ENCODE results near the gene SPOCK2. TPM values are rescaled to one million over a fixed set of nuclear protein-coding genes. Genes with fewer than 3 reads are reported as not detected.

The SPOCK2 gene
- total RNA-seq, 2 experiments from 2014 or later, result 158 to 165 TPM

- Mint-ChIP-seq H3K4me1 (peaks cover 72% of the 10 kb centered on the region), H3K27ac (peak overlapping the region; percentile 53), H3K4me3 (no peak overlapping the region), H3K9me3 (ENCODE audit: low read depth) (no peaks in the 10 kb centered on the region), H3K27me3 (no peaks in the 10 kb centered on the region), H3K36me3 (ENCODE audit: low read depth) (peaks cover 48% of the 10 kb centered on the region)
- ChIA-PET POLR2A (no interaction called here), CTCF (interaction anchor here (0.8 to 0.9 kb wide), 2 partner anchors 11 to 156 kb away, joined by 3 read pairs; no protein-coding TSS in a partner anchor)
- DNase-seq (no peak), ATAC-seq (peak; percentile 60)
- intact Hi-C loops (cut with DNase I, micrococcal nuclease), result loop anchor here (2.0 to 10.0 kb wide), 3 partner anchors 65 to 1263 kb away; no protein-coding TSS in a partner anchor
Observed at GRCh38 chr10:72097448-72098300, 9.3 kb upstream of the SPOCK2 start.

- H3K36me3 Mint-ChIP-seq (ENCODE audit: low read depth), result peaks cover 35% of the 10 kb centered on the region
- ATAC-seq, result peak; percentile 56
- H3K4me1 Mint-ChIP-seq, result peaks cover 70% of the 10 kb centered on the region
- ChIA-PET POLR2A (no interaction called here), CTCF (interaction anchor here (0.8 to 2.0 kb wide), 2 partner anchors 9 to 157 kb away, joined by 3 to 4 read pairs; no protein-coding TSS in a partner anchor)
- H3K9me3 Mint-ChIP-seq (ENCODE audit: low read depth), result no peaks in the 10 kb centered on the region
- intact Hi-C loops (cut with DNase I, micrococcal nuclease), result loop anchor here (2.0 to 10.0 kb wide), 3 partner anchors 66 to 1262 kb away; no protein-coding TSS in a partner anchor
- no peaks in the 10 kb centered on the region for H3K27me3 Mint-ChIP-seq
- DNase-seq, result peak; percentile 75
- H3K27ac Mint-ChIP-seq, result peak overlapping the region; percentile 85
- H3K4me3 Mint-ChIP-seq, result peak overlapping the region; percentile 24
Observed at GRCh38 chr10:72096115-72097000, 8.0 kb upstream of the SPOCK2 start.

GRCh38 chr10:72095195-72095594 lies 6.8 kb upstream of the SPOCK2 start:
- POLR2A ChIA-PET, result interaction anchor here (0.6 to 0.7 kb wide), 2 partner anchors 42 to 196 kb away, joined by 3 read pairs; no protein-coding TSS in a partner anchor
- H3K27me3 Mint-ChIP-seq, result no peaks in the 10 kb centered on the region
- no peaks in the 10 kb centered on the region for H3K9me3 Mint-ChIP-seq (ENCODE audit: low read depth)
- intact Hi-C loops (cut with DNase I, micrococcal nuclease), result loop anchor here (5.0 to 10.0 kb wide), 2 partner anchors 67 to 1260 kb away; no protein-coding TSS in a partner anchor
- H3K27ac Mint-ChIP-seq, result peak overlapping the region; percentile 81
- CTCF ChIA-PET, result interaction anchor here (0.5 to 2.0 kb wide), 4 partner anchors 10 to 248 kb away, joined by 3 to 4 read pairs (median 4); no protein-coding TSS in a partner anchor
- H3K36me3 Mint-ChIP-seq (ENCODE audit: low read depth), result peaks cover 28% of the 10 kb centered on the region
- ATAC-seq (peak; percentile 57), DNase-seq (peak; percentile 56)
- H3K4me3 Mint-ChIP-seq, result no peak overlapping the region
- H3K4me1 Mint-ChIP-seq, result peaks cover 68% of the 10 kb centered on the region

DNA sequence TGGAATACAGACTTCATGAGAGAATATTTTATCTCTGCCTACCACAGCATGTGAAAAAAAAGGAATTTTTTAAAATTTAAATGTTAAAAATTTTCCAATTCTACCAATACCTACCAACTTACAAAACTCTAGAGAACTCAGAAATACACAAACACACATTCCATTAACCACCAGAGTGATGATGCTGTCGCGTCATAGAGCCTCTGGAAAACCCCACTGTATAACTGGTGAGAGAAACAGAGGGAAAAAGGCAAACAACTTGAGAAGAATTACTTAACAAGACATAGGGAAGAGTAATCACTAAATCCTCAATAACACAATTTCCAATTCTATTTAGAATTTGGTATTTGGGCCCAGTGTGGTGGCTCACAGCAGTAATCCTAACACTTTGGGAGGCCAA lies 6.2 kb upstream of the SPOCK2 start:
- H3K4me1 Mint-ChIP-seq, result peaks cover 74% of the 10 kb centered on the region
- ChIA-PET POLR2A (interaction anchor here (0.7 kb wide), 2 partner anchors 197 to 237 kb away, joined by 3 read pairs; no protein-coding TSS in a partner anchor), CTCF (interaction anchor here (0.8 to 2.0 kb wide), 6 partner anchors 10 to 249 kb away, joined by 3 to 6 read pairs (median 4); no protein-coding TSS in a partner anchor)
- no peaks in the 10 kb centered on the region for H3K9me3 Mint-ChIP-seq (ENCODE audit: low read depth)
- intact Hi-C loops (cut with DNase I, micrococcal nuclease), result loop anchor here (1.0 to 10.0 kb wide), 2 partner anchors 14 to 1260 kb away; no protein-coding TSS in a partner anchor
- H3K4me3 Mint-ChIP-seq, result peak overlapping the region; percentile 27
- DNase-seq, result no peak
- no peaks in the 10 kb centered on the region for H3K27me3 Mint-ChIP-seq
- ATAC-seq, result no peak
- peak overlapping the region; percentile 86 for H3K27ac Mint-ChIP-seq
- H3K36me3 Mint-ChIP-seq (ENCODE audit: low read depth), result peaks cover 28% of the 10 kb centered on the region

DNA sequence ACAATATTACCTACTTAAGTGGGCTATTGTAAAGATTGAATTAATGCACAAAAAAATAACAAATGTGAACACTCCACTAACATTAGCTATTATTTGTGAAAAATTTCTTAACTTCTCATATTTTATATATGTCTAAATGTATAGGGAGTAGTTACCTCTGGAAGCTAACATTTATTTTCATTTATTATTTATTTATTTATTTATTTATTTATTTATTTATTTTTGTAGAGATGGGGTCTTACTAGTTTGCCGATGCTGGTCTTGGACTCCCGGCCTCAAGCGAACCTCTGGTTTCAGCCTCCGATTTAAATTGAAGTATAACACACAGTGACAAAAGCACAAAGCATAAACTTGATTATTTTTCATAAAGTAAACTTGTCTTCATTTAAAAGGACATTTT lies 5.1 kb upstream of the SPOCK2 start:
- Mint-ChIP-seq H3K36me3 (ENCODE audit: low read depth) (peaks cover 27% of the 10 kb centered on the region), H3K27me3 (no peaks in the 10 kb centered on the region), H3K27ac (no peak overlapping the region), H3K4me1 (peaks cover 74% of the 10 kb centered on the region), H3K4me3 (no peak overlapping the region), H3K9me3 (ENCODE audit: low read depth) (no peaks in the 10 kb centered on the region)
- CTCF ChIA-PET, result interaction anchor here (0.7 to 1.8 kb wide), 9 partner anchors 10 to 244 kb away, joined by 3 to 6 read pairs (median 3); no protein-coding TSS in a partner anchor
- POLR2A ChIA-PET, result no interaction called here
- no peak for ATAC-seq
- intact Hi-C loops (cut with DNase I, micrococcal nuclease), result loop anchor here in 1 of 2 experiments (10.0 kb wide), 1 partner anchor 1259 kb away; no protein-coding TSS in a partner anchor
- DNase-seq, result no peak

- ChIA-PET CTCF (interaction anchor here (1.0 to 1.8 kb wide), 5 partner anchors 11 to 244 kb away, joined by 3 to 6 read pairs (median 3); no protein-coding TSS in a partner anchor), POLR2A (interaction anchor here (1.0 kb wide), 1 partner anchor 16 kb away, joined by 4 read pairs; no protein-coding TSS in a partner anchor)
- intact Hi-C loops (cut with DNase I, micrococcal nuclease), result loop anchor here in 1 of 2 experiments (10.0 kb wide), 1 partner anchor 1258 kb away; no protein-coding TSS in a partner anchor
- peaks cover 70% of the 10 kb centered on the region for H3K4me1 Mint-ChIP-seq
- no peaks in the 10 kb centered on the region for H3K27me3 Mint-ChIP-seq
- no peak overlapping the region for H3K27ac Mint-ChIP-seq
- H3K4me3 Mint-ChIP-seq, result no peak overlapping the region
- ATAC-seq, result peak; percentile 10
- H3K36me3 Mint-ChIP-seq (ENCODE audit: low read depth), result peaks cover 27% of the 10 kb centered on the region
- H3K9me3 Mint-ChIP-seq (ENCODE audit: low read depth), result no peaks in the 10 kb centered on the region
- DNase-seq, result no peak
Observed at GRCh38 chr10:72092987-72093386, 4.6 kb upstream of the SPOCK2 start.

- H3K36me3 Mint-ChIP-seq (ENCODE audit: low read depth), result peaks cover 22% of the 10 kb centered on the region
- intact Hi-C loops (cut with DNase I, micrococcal nuclease), result loop anchor here in 1 of 2 experiments (10.0 kb wide), 1 partner anchor 1258 kb away; no protein-coding TSS in a partner anchor
- peak overlapping the region; percentile 13 for H3K27ac Mint-ChIP-seq
- H3K27me3 Mint-ChIP-seq, result no peaks in the 10 kb centered on the region
- ChIA-PET CTCF (interaction anchor here (1.1 to 1.8 kb wide), 3 partner anchors 21 to 245 kb away, joined by 3 to 6 read pairs (median 3); no protein-coding TSS in a partner anchor), POLR2A (interaction anchor here (1.0 kb wide), 1 partner anchor 16 kb away, joined by 4 read pairs; no protein-coding TSS in a partner anchor)
- ATAC-seq (no peak), DNase-seq (no peak)
- no peak overlapping the region for H3K4me3 Mint-ChIP-seq
- no peaks in the 10 kb centered on the region for H3K9me3 Mint-ChIP-seq (ENCODE audit: low read depth)
- H3K4me1 Mint-ChIP-seq, result peaks cover 64% of the 10 kb centered on the region
Observed at GRCh38 chr10:72092171-72092924, 4.0 kb upstream of the SPOCK2 start.

DNA sequence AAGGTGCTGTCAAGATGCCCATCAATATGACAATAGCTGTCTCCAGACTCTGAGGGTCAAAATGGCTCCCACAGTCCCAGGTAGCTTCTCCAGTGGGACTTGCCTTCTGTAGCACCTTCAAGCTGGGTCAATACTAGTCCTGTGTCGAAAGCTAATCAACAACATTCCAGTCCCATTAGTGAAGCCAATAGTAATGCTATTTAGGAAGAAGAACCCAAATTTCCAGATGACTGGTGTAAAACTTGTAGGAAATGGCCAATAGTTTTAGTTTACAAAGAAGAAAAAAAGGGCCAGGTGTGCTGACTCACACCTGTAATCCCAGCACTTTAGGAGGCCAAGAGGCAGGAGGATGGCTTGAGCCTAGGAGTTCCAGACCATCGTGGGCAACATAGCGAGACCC lies 2.0 kb upstream of the SPOCK2 start:
- H3K4me3 Mint-ChIP-seq, result peak overlapping the region; percentile 98
- CTCF ChIA-PET, result interaction anchor here (0.6 to 2.1 kb wide), 8 partner anchors 11 to 215 kb away, joined by 3 to 8 read pairs (median 3); partner anchors contain the start of gene ASCC1
- POLR2A ChIA-PET, result no interaction called here

DNA sequence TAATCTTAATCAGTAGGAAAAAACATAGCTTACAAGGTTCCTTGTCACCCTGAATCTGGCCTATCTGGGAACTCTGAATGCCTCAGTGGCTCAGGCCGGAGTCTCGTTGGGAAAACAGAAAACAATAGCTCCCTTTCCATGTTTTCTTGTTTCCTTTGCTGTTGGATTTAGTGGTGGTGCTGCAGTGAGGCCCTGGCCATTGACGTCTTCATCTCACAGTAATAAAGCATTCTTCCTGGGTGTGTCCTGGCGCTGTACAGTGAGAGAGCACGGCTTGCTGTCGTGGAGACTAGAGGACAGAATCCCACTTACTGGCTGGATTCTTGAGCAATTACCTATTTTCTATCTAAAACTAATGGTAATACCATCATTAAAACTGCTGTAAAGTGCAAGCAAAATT lies 1.3 kb upstream of the SPOCK2 start:
- H3K9me3 Mint-ChIP-seq (ENCODE audit: low read depth), result no peaks in the 10 kb centered on the region
- intact Hi-C loops (cut with DNase I, micrococcal nuclease), result loop anchor here (2.0 to 10.0 kb wide), 10 partner anchors 73 to 1255 kb away; partner anchors contain the start of genes ANAPC16 (in 1 of the 2), ASCC1 (in 1 of the 2), DDIT4 (in 1 of the 2) and MCU (in 1 of the 2)
- H3K4me3 Mint-ChIP-seq, result peak overlapping the region; percentile 98
- DNase-seq, result peak; percentile 46
- POLR2A ChIA-PET, result interaction anchor here (0.6 kb wide), 1 partner anchor 14 kb away, joined by 3 read pairs; no protein-coding TSS in a partner anchor
- H3K27me3 Mint-ChIP-seq, result no peaks in the 10 kb centered on the region
- CTCF ChIA-PET, result interaction anchor here (0.6 to 2.1 kb wide), 8 partner anchors 10 to 248 kb away, joined by 3 to 7 read pairs (median 3); partner anchors contain the start of gene ASCC1
- peak overlapping the region; percentile 93 for H3K27ac Mint-ChIP-seq
- peaks cover 58% of the 10 kb centered on the region for H3K4me1 Mint-ChIP-seq
- peaks cover 25% of the 10 kb centered on the region for H3K36me3 Mint-ChIP-seq (ENCODE audit: low read depth)
- no peak for ATAC-seq

More for the DNA sequence above, 2.0 kb upstream of the SPOCK2 start:
- Mint-ChIP-seq H3K9me3 (ENCODE audit: low read depth) (no peaks in the 10 kb centered on the region), H3K27ac (peak overlapping the region; percentile 93), H3K27me3 (no peaks in the 10 kb centered on the region), H3K4me1 (peaks cover 56% of the 10 kb centered on the region), H3K36me3 (ENCODE audit: low read depth) (peaks cover 21% of the 10 kb centered on the region)
- no peak for ATAC-seq
- intact Hi-C loops (cut with DNase I, micrococcal nuclease), result loop anchor here in 1 of 2 experiments (10.0 kb wide), 1 partner anchor 1256 kb away; no protein-coding TSS in a partner anchor
- no peak for DNase-seq
